GM18505 (cell line): Measurements from ENCODE around the gene BCL7A.
A peak's percentile ranks its signal among the peaks of the same experiment; 100 is the strongest.
"Not testable (repeated sequence)": the region's sequence is repeated elsewhere in the genome, so short reads cannot be mapped to it uniquely, and the experiment has no call there.

Experiments
- ATAC-seq: cut with Tn5 transposase; IDR thresholded peaks from one replicate; pipeline ENCODE4 v1.9.1; 2021; ENCODE audit not compliant: unreplicated experiment
- POLR2A ChIP-seq: IDR thresholded peaks from 4 replicates; pipeline ENCODE4 v1.6.1; 2011; ENCODE audit warnings: borderline replicate concordance; ENCODE audit not compliant: insufficient read depth, insufficient read length; ENCODE audit errors: extremely low read depth

The BCL7A gene

DNA sequence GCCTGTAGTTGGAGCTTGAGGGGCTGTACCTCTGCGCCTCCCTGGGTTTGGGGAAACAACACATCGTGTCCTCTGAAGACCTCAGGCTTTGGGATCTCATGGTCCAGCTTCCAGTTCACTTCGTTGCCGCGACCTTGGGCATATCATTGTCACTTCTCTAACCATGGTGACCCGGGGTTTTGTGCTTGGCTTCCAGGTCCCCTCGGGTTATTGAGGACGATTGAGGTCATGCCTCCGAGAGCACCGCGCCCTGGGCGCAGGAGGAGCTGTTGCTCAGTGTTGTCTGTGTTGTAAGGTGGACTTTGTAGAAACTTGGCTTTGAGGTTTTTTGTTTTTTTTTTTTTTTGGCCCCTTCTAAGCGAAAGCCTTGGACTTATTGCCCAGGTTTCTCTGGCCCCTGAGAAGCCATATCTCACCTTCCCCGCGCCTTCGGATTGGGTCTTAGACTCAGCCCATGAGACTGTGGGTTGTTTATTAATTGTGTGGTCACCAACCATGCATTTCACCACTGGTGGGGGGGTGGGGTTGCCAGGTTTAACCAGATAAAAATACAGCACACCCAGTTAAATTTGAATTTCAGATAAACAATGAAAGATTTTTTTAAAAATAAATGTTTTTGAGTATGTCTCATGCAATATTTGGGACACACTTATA, 2.6 kb downstream of the BCL7A start:
- TF ChIP-seq POLR2A: no peak
- no peak for ATAC-seq

DNA sequence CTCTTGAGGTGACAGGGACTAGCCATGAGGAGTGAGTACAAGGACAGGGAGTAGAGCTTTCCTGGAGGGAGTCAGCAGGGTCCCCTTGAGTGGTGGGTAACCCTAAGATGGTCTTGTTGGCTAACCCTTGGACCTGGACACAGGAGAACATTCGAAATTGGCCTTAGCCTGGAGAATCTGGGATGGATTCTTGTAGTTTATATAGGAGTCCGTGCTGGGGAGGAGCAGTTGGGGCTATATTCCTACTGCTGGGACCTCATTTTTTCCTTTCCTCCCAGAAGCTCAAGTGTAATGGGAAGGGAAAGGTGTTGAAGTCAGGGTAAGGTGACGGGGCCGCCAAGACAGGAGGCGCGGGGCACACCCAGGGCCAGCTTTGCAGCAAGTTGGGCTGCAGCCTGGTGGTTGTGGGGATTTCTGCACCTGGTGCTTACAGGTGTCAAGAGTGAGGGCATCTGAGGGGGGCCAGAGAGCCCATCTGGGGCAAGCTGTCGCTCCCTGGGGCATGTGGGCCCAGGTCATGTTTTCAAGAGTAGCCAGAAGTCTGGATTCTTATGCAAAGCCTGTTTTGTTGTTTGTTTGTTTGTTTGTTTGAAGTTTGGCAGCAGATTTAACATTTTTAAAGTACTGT, 5.1 kb downstream of the BCL7A start:
- TF ChIP-seq POLR2A: no peak
- ATAC-seq: no peak

DNA sequence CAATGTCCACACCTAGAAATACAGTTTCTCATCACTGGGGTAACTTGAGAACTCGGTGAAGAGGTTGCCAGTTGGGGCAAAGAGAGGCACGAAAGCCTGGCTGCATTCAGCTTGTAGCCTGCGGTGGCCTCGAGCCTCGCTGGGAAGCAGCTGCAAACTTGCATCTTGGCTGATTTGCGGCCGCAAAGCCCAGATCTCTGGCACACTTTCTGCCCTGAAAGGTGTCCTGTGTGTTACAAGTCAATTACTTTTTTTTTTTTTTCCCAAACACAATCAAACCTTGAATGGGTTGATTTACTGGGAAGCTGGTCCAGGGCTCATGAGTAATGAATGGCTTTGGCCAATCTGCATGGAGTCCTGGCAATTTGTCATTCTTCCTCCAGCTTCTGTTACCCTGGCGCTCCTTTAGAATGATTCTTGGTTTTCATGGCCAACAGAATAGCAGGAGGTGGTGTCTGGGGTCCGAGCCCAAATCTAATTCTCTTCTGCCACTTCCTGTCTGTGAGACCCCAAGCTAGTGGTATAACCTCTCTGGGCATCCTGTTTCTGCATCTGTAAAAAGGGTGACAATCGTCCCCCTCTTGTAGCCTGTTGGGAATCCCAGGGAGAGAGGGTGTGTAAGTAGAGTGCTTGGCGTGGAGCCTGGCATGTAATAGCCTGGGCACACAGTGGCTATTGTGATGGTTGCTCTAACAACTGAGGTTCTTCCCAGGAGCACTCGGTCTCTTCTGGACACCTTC, 6.7 kb downstream of the BCL7A start:
- ATAC-seq: no peak

DNA sequence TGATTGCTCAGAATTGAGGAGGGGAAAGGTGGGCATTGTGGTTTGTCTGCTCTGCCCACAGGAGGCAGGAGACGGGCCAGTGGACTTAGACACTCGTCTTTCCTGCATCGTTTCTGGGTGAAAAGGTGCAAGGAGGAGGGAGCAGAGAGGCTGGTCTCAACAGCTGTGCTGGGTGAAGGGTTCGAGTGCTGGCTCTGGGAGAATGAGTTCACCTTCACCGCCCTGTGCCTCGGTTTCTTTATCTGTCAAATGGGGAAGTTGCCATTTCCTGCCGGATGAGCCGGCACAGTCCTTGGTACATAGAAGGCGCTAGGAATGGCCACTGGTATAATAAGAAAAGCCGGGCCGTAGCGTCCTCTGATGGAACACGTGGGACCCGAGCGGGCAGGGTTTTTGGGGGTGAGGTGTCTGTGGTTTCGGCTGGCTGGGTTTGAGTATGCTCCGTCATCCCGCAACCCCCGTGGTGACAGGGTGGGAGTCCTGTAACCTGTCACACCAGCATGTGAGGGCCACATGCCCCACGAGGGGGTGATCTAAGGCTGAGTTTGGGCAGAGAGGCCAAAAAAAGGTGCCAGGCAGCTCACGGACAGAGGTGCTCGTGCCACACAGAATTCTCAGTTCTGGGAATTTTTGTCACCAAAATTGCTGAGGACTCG, 7.3 kb downstream of the BCL7A start:
- peak; percentile 63 for ATAC-seq
- no peak for TF ChIP-seq POLR2A

More for the DNA sequence above, 6.7 kb downstream of the BCL7A start:
- no peak for TF ChIP-seq POLR2A

DNA sequence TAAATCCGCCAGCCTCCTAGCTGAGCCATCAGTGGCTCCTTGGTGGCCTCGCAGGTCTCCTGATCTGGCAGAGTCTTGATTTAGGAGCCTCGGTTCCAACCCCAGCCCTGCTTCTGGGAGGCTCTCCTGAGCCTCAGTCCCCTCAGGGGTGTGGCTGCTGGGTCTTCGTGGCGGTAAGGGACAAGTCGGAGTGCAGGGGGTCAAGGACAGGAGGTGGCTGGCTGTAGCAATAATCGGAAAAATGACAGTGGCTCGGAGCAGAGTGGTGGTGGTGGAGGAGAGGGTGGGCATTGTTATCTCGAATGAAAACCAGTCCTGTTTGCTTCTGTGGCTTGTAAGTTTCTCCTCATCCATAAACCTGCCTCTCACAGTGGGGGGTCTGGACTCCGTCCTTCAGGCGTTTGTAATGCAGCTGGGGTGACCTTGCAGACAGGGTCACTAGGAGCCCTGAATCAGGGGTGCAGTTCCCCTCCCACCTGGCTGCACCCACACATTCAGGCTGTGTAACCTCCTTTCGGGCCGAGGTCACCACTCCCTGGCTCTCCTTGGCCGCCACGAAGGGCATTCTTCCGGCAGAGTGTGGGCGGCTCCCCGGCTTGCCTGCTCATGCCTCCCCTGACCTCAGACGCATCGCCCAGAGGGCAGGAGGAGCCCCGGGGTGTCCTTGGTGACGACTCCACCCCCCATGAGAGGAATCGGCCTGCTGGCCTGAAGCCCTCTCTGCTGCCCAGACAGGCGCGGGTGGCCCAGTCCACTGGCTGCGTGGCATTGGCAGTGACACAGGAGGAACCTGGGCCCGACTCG, 8.1 kb downstream of the BCL7A start:
- TF ChIP-seq POLR2A: no peak
- ATAC-seq: no peak

DNA sequence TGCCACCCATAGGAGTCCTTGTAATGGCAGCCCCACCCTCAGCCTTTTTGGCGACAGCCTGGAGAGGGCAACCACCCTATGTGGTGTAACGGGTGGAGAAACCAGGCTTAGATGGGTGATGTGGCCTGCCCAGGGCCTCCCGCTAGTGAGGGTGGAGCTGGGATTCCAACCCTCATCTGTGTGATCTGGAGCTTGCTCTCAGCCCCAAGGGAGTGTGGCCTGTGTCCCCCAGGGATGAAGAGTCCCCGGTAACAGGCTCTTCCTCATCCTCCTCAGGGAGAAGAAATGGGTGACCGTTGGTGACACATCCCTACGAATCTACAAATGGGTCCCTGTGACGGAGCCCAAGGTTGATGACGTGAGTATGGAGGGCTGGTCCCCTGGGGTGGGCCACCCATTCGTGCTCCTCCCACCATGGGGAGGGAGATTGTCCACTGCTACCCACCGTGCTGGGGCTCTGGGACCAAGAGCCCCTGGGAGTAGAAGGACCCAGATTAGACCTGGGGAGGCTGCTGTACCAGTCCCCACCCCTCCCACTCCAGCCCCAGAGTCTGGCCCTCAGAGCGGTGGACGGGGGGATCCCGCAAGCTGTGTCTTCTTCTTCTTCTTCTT, 8.8 kb downstream of the BCL7A start:
- TF ChIP-seq POLR2A: no peak
- no peak for ATAC-seq

DNA sequence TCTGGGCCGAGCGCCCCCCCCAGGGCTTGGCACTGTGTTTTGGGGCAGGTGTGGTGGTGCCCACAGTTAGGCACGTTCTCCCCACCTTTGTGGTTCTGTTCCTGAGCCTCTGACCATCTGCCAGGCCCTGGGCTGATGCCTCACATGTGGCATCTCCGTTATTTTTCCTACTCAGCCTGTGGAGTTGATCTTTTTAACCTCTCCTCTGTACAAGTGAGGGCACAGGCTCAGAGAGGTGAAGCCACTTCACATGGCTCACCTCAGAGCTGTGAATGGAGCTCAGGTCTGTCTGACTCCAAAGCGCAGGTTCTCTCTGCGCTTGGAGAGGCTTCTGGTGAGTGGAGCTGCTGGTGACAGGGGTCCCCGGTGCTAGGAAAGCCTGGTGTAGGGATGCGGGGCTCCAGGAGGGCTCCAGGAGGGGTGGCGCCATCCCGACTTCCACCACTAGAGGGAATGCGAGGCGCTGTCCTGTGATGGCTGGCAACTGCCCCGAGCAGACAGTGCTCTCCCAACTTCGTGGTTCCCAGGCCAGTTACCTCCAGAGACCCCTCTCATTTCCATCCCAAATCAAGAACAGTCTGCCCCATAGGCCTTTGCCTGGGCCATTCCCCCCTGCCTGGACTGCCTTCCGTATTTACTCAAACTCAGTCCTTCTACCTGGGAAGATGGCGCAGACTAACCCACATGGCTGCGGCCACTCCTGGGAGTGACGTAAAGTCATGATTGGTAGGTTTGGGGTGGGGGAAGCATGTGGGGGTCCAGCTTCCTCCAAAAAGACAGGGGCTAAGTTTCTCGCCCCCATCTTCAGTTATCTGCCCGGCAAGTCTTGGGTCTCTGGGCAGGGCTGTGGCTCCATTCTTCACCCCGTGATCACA, 9.9 kb downstream of the BCL7A start:
- TF ChIP-seq POLR2A: no peak
- no peak for ATAC-seq

DNA sequence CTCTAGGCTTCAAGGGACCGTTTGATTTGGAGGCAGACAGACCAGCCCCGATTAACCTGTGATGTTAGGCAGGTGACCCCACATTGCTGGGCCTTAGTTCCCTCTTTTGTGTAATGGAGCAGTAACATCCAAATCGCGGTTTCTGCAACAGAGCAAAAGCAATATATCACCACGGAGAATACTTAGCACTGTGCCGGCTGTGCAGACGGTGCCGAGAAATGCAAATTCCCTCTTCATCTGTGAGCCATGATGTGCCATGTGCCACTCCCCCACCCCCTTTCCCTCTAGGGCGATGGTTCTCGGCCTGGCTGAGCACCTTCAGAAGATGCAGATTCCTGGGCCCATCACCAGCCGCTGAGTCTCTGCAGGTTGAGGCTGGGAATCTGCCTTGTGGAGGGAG, 10.9 kb downstream of the BCL7A start:
- no peak for TF ChIP-seq POLR2A
- ATAC-seq: no peak

DNA sequence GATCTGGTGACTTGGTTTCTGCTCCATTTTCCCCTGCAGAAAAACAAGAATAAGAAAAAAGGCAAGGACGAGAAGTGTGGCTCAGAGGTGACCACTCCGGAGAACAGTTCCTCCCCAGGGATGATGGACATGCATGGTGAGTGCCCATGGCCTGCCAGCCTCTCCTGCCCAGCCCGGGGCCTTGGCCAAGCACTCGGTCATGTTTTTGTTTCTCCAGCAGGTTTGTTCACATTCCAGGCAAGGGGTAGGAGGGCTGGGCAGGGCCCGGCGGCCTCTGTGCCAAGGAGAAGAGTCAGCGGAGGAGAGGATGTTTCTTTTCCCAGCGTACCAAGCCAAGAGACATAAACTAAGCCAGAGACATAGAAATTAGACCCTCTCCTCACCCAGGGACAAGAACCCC, 13.6 kb downstream of the BCL7A start:
- ATAC-seq: no peak
- no peak for TF ChIP-seq POLR2A

DNA sequence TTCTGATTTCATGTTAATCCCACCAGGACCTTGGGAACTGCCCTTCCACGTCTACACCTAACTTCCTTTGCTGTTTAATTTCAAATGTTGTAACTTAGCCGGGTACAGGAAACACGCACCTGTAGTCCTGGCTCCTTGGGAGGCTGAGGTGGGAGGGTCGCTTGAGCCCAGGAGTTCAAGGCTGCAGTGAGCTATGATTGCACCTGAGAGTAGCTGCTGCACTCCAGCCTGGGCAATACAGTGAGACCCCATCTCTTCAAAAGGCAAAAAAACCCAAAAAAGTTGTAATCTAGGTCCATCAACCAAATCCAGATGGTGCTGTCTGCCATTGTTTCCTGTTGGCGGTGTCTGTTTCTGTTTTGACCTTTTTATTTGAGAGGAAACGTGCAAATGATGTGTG, 14.5 kb downstream of the BCL7A start:
- no peak for ATAC-seq
- no peak for TF ChIP-seq POLR2A

DNA sequence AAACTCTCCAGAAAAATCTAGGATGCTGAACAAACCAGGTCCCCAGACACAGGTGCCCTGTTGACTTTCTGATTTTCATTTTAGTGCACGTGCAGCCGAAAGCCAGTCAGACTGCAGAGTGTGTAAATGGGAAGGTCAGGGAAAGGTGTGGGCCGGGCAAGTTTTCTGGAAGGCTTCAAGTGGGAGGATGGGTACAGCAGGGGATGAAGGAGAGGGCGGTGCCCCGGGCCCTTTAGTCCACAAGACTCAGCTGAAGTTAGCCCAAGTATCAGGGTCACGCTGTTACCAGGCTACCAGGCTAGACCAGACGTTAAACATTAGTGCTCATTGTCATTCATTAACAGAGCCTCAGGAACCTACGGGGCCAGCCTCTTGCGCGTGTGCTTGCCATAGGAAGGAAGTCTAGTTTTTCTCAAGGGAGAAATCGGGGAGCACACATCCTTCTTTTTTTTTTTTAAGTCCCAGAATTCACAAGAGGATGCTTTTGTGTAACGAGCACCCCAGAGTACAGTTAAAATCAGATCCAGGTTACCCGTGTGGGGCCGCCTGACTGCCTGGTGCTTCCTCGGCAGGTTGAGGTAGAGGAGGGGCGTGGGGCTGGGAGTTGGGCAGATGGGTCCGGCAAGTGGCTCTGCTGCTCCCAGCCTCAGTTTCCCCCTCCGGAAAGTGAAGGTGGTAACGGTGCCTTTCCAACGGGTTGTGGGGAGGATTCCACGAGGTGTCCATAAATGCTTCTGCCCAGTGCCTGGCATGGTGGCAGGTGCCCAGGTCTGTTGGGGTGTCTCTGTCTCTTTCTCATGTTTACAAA, 19.1 kb downstream of the BCL7A start:
- no peak for ATAC-seq
- TF ChIP-seq POLR2A: no peak

DNA sequence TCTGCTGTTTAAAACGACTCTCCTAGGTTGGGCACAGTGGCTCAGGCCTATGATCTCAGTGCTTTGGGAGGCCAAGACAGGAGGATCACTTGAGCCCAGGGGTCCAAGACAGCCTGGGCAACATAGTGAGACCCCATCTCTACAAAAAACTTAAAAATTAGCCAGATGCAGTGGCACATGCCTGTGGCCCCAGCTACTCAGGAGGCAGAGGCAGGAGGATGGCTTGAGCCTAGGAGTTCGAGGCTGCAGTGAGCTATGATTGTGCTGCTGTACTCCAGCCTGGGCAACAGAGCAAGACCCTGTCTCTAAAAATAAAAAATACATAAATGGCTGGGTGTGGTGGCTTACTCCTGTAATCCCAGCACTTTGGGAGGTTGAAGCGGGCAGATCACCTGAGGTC, 19.8 kb downstream of the BCL7A start:
- not testable (repeated sequence) for ATAC-seq

DNA sequence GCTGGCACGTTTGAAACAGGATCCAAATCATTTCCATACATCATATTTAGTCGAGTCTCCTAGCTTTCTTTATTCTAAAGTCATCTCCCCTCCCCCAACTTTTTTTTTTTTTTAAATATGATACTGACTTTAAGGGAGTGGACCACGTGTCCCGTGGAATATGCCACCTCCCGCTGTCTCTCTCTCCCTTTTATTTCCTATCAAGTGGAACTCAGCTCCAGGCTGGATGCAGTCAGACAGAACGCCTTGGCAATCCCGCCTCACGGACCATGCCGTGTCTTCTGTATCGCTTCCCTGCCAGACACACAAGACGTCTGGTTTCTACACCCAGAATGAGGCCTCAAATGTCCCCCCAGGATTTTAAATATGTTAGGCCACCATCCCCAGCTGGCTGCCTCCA, 21.2 kb downstream of the BCL7A start:
- ATAC-seq: no peak
- no peak for TF ChIP-seq POLR2A
